HCT116 (cell line): ENCODE measurements around the gene CYBA. TPM values are rescaled to one million over a fixed set of nuclear protein-coding genes. Genes with fewer than 3 reads are reported as not detected.

ENCODE experiments used
- ATAC-seq: fragments of 200-7000 bp; cut with Tn5 transposase; 2 replicates; pipeline ENCODE4 v1.9.1; 2020; ENCODE audit warnings: mild to moderate bottlenecking, moderate library complexity
- BruUV-seq: library from RNA; stranded (reverse); fragments of 400-500 nt; replicated peaks from 2 replicates; lab custom pipeline; 2021; lab: Mats Ljungman, UMichigan
- CTCF ChIA-PET: fragments of 300-600 bp; sonication (Branson Sonifier 250); formaldehyde crosslinking; loops from one replicate; lab custom pipeline; 2021; ENCODE audit warnings: antibody characterized with exemption; lab: Charles Lee
- POLR2A ChIA-PET: fragments of 300-600, 350-600 bp; sonication (Branson Sonifier 250); formaldehyde crosslinking; loops from one replicate; lab custom pipeline; 2021; ENCODE audit warnings: antibody characterized with exemption; lab: Charles Lee
- RAD21 ChIA-PET, 2 experiments: fragments of 300-600 bp; sonication (Branson Sonifier 250); formaldehyde crosslinking; loops; one replicate each; lab custom pipeline; 2023; ENCODE audit warnings: low total read pairs in 2 of 2; ENCODE audit not compliant: uncharacterized antibody in 2 of 2, unreplicated experiment in 2 of 2, low non-redundant PET in 1 of 2; lab: Charles Lee
- DNase-seq: peaks from one replicate; pipeline ENCODE4 v3.0.0-alpha.2; 2010; ENCODE audit warnings: low read depth, low spot score
- H2AFZ ChIP-seq: fragments of 200-600 bp; shearing (Covaris generic), sonication (generic); 2 replicates; pipeline ENCODE4 v1.6.1; 2017; ENCODE audit warnings: low read depth, mixed run types, mixed read lengths, antibody characterized with exemption, low read length; ENCODE audit not compliant: poor library complexity, severe bottlenecking
- H3K27ac ChIP-seq: 2 replicates; pipeline ENCODE4 v1.5.1; 2012; ENCODE audit warnings: low read depth, low read length
- H3K27me3 ChIP-seq: fragments of 200-600 bp; sonication (generic); 2 replicates; pipeline ENCODE4 v1.6.1; 2016; ENCODE audit warnings: mixed run types, low read length, mixed read lengths; ENCODE audit not compliant: insufficient read depth
- H3K36me3 ChIP-seq, 2 experiments: fragments of 200-500 bp in 1 of 2; fragments of 200-600 bp in 1 of 2; sonication (Bioruptor generic) in 1 of 2; sonication (generic) in 1 of 2; 2 replicates each; pipeline versions ENCODE4 v1.5.1 to v1.6.1; 2014 to 2016; ENCODE audit warnings: low read length in 2 of 2, inconsistent platforms in 1 of 2, mixed read lengths in 1 of 2, mixed run types in 1 of 2; ENCODE audit not compliant: insufficient read depth in 2 of 2, control insufficient read depth in 1 of 2
- H3K4me1 ChIP-seq, 2 experiments: fragments of 200-600 bp in 1 of 2; sonication (generic) in 1 of 2; 2 replicates each; pipeline versions ENCODE4 v1.5.1 to v1.6.1; 2012 to 2017; ENCODE audit warnings: low read length in 2 of 2, inconsistent platforms in 1 of 2, mild to moderate bottlenecking in 1 of 2, mixed read lengths in 1 of 2, mixed run types in 1 of 2, moderate library complexity in 1 of 2; ENCODE audit not compliant: insufficient read depth in 2 of 2, control insufficient read depth in 1 of 2
- H3K4me2 ChIP-seq: fragments of 200-600 bp; sonication (generic); 2 replicates; pipeline ENCODE4 v1.6.1; 2017; ENCODE audit warnings: mixed run types, low read length, mixed read lengths
- H3K4me3 ChIP-seq, 2 experiments: fragments of 200-600 bp in 1 of 2; sonication (generic) in 1 of 2; replicated peaks in 1 of 2; 2 replicates each; pipeline ENCODE4 v1.5.1; 2011 to 2016; ENCODE audit warnings: low read length in 2 of 2, control low read depth in 1 of 2, low read depth in 1 of 2, mild to moderate bottlenecking in 1 of 2, mixed read lengths in 1 of 2, mixed run types in 1 of 2
- H3K79me2 ChIP-seq: fragments of 200-600 bp; sonication (generic); 2 replicates; pipeline ENCODE4 v1.6.1; 2017; ENCODE audit warnings: mild to moderate bottlenecking, mixed run types, low read length, moderate library complexity, mixed read lengths; ENCODE audit not compliant: insufficient read depth
- H3K9ac ChIP-seq: fragments of 200-600 bp; sonication (generic); 2 replicates; pipeline ENCODE4 v1.6.1; 2016; ENCODE audit warnings: low read length, mixed read lengths
- H3K9me2 ChIP-seq: fragments of 200-600 bp; sonication (generic), shearing (Covaris generic); 2 replicates; pipeline ENCODE4 v1.6.1; 2017; ENCODE audit warnings: mixed run types, mild to moderate bottlenecking, moderate library complexity; ENCODE audit not compliant: insufficient read depth
- H3K9me3 ChIP-seq, 2 experiments: fragments of 200-500 bp in 1 of 2; fragments of 200-600 bp in 1 of 2; sonication (Bioruptor generic) in 1 of 2; sonication (generic) in 1 of 2; 2 replicates each; pipeline ENCODE4 v1.6.1; 2014 to 2017; ENCODE audit warnings: low read length in 2 of 2, mixed read lengths in 2 of 2, inconsistent platforms in 1 of 2, low read depth in 1 of 2, mild to moderate bottlenecking in 1 of 2, mixed run types in 1 of 2, moderate library complexity in 1 of 2; ENCODE audit not compliant: control insufficient read depth in 1 of 2, insufficient read depth in 1 of 2
- H4K20me1 ChIP-seq: fragments of 200-600 bp; sonication (generic), shearing (Covaris generic); 2 replicates; pipeline ENCODE4 v1.6.1; 2017; ENCODE audit warnings: mixed run types, mild to moderate bottlenecking, moderate library complexity; ENCODE audit not compliant: insufficient read depth
- CBX3 ChIP-seq: IDR thresholded peaks from 2 replicates; pipeline ENCODE4 v1.6.1; 2012; ENCODE audit warnings: low read depth
- EZH2 ChIP-seq: fragments of 200-600 bp; sonication (generic); IDR thresholded peaks from 2 replicates; pipeline ENCODE4 v1.6.1; 2017; ENCODE audit warnings: antibody characterized with exemption, mixed run types
- EZH2phosphoT487 ChIP-seq: fragments of 200-600 bp; IDR thresholded peaks from 2 replicates; pipeline ENCODE4 v1.6.1; 2018; ENCODE audit warnings: antibody characterized with exemption, borderline replicate concordance
- FOSL1 ChIP-seq: IDR thresholded peaks from 2 replicates; pipeline ENCODE4 v1.6.1; 2012; ENCODE audit warnings: low read depth
- MAX ChIP-seq: IDR thresholded peaks from 2 replicates; pipeline ENCODE4 v1.6.1; 2012
- POLR2AphosphoS5 ChIP-seq: IDR thresholded peaks from 2 replicates; pipeline ENCODE4 v1.6.1; 2011; ENCODE audit warnings: mild to moderate bottlenecking, low read depth, low read length, moderate library complexity
- RAD21 ChIP-seq: IDR thresholded peaks from 2 replicates; pipeline ENCODE4 v1.6.1; 2012; ENCODE audit warnings: low read depth, mild to moderate bottlenecking
- REST ChIP-seq: IDR thresholded peaks from 2 replicates; pipeline ENCODE4 v1.6.1; 2012; ENCODE audit warnings: low read depth
- TCF7L2 ChIP-seq: IDR thresholded peaks from 2 replicates; pipeline ENCODE4 v1.7.0; 2011; ENCODE audit warnings: borderline replicate concordance, inconsistent platforms; ENCODE audit not compliant: insufficient read depth, insufficient read length; ENCODE audit errors: extremely low read depth
- ZBTB33 ChIP-seq: IDR thresholded peaks from 2 replicates; pipeline ENCODE4 v1.6.1; 2011; ENCODE audit warnings: mild to moderate bottlenecking, low read length, moderate library complexity; ENCODE audit not compliant: insufficient replicate concordance; ENCODE audit errors: extremely low read depth
- intact Hi-C: fragments of 100-400 bp; cut with micrococcal nuclease; formaldehyde crosslinking; loops from 2 replicates; pipeline ENCODE4 v1.10.0; 2022
- total RNA-seq: library from RNA; stranded (reverse); gene quantifications from one replicate; pipeline ENCODE4 v1.2.1, GENCODE V29; 2021; ENCODE audit not compliant: unreplicated experiment

Gene CYBA
- total RNA-seq, 1 experiment from 2014 or later, result 321 TPM

- no peak for TF ChIP-seq REST
- TF ChIP-seq CBX3, result no peak
Observed at GRCh38 chr16:88619859-88620815, 30.7 kb downstream of the CYBA start (continued).

GRCh38 chr16:88618956-88619667 is 31.7 kb downstream of the CYBA start:
- Histone ChIP-seq H4K20me1 (no peaks in the 10 kb centered on the region), H3K36me3 (peaks cover 29 to 43% of the 10 kb centered on the region in 2 experiments; a peak in 3 of 4 replicates), H3K4me3 (no peak overlapping the region), H3K27me3 (no peaks in the 10 kb centered on the region), H3K9me3 (no peaks in the 10 kb centered on the region), H3K9ac (no peak overlapping the region), H3K27ac (no peak overlapping the region), H3K4me1 (no peaks in the 10 kb centered on the region), H3K4me2 (no peak overlapping the region), H3K79me2 (peaks cover 72% of the 10 kb centered on the region), H3K9me2 (no peaks in the 10 kb centered on the region), H2AFZ (no peak overlapping the region)
- ATAC-seq (no peak), DNase-seq (no peak)
- ChIA-PET POLR2A (no interaction called here), CTCF (interaction anchor here (2.1 kb wide), 1 partner anchor 14 kb away, joined by 5 read pairs; no protein-coding TSS in a partner anchor), RAD21 (no interaction called here)
- intact Hi-C loops, result no loop called here
- no peak for TF ChIP-seq EZH2phosphoT487
- TF ChIP-seq EZH2, result no peak
- TF ChIP-seq TCF7L2, result no peak
- TF ChIP-seq RAD21, result no peak
- TF ChIP-seq REST, result no peak
- no peak for TF ChIP-seq MAX
- TF ChIP-seq POLR2AphosphoS5, result no peak
- no peak for TF ChIP-seq ZBTB33
- TF ChIP-seq FOSL1, result no peak
- no TSS peak for BruUV-seq
